ENCODE measurements around the gene MGAT4C.
"Not testable (repeated sequence)": the region's sequence is repeated elsewhere in the genome, so short reads cannot be mapped to it uniquely, and the experiment has no call there.

The MGAT4C gene

GRCh38 chr12:86137936-86138335, 118.3 kb downstream of the MGAT4C start:
- TF ChIP-seq CTCF (IDR thresholded peaks at IDR 0.05; ENCODE audit: extremely low read depth, insufficient read depth, missing control alignments) = no peak
- DNase-seq (ENCODE audit: low spot score) = no peak
- in situ Hi-C loops (cut with MboI; ENCODE audit: low pct_unique_long_range_greater_than_20kb, low sequenced_read_pairs, unreplicated experiment) = no loop called here

GRCh38 chr12:86134561-86134960, 121.6 kb downstream of the MGAT4C start:
- in situ Hi-C loops (cut with MboI; ENCODE audit: low pct_unique_long_range_greater_than_20kb, low sequenced_read_pairs, unreplicated experiment) = no loop called here
- no peak for DNase-seq (ENCODE audit: low spot score)
- TF ChIP-seq CTCF (IDR thresholded peaks at IDR 0.05; ENCODE audit: extremely low read depth, insufficient read depth, missing control alignments) = no peak

GRCh38 chr12:86126900-86127299, 129.3 kb downstream of the MGAT4C start:
- DNase-seq (ENCODE audit: low spot score); in situ Hi-C loops (cut with MboI; ENCODE audit: low pct_unique_long_range_greater_than_20kb, low sequenced_read_pairs, unreplicated experiment): not testable (repeated sequence)

GRCh38 chr12:86122846-86123468, 133.2 kb downstream of the MGAT4C start:
- DNase-seq (ENCODE audit: low spot score) = no peak
- in situ Hi-C loops (cut with MboI; ENCODE audit: low pct_unique_long_range_greater_than_20kb, low sequenced_read_pairs, unreplicated experiment) = no loop called here
- no peak for TF ChIP-seq CTCF (IDR thresholded peaks at IDR 0.05; ENCODE audit: extremely low read depth, insufficient read depth, missing control alignments)

GRCh38 chr12:86118161-86118560, 138.0 kb downstream of the MGAT4C start:
- in situ Hi-C loops (cut with MboI; ENCODE audit: low pct_unique_long_range_greater_than_20kb, low sequenced_read_pairs, unreplicated experiment) = no loop called here
- TF ChIP-seq CTCF (IDR thresholded peaks at IDR 0.05; ENCODE audit: extremely low read depth, insufficient read depth, missing control alignments) = no peak
- DNase-seq (ENCODE audit: low spot score) = no peak

GRCh38 chr12:86117711-86118110, 138.5 kb downstream of the MGAT4C start:
- TF ChIP-seq CTCF (IDR thresholded peaks at IDR 0.05; ENCODE audit: extremely low read depth, insufficient read depth, missing control alignments) = no peak
- DNase-seq (ENCODE audit: low spot score) = no peak

GRCh38 chr12:86104087-86104486, 152.1 kb downstream of the MGAT4C start:
- DNase-seq (ENCODE audit: low spot score) = no peak
- in situ Hi-C loops (cut with MboI; ENCODE audit: low pct_unique_long_range_greater_than_20kb, low sequenced_read_pairs, unreplicated experiment) = no loop called here
- no peak for TF ChIP-seq CTCF (IDR thresholded peaks at IDR 0.05; ENCODE audit: extremely low read depth, insufficient read depth, missing control alignments)

More at GRCh38 chr12:86117711-86118110, 138.5 kb downstream of the MGAT4C start:
- in situ Hi-C loops (cut with MboI; ENCODE audit: low pct_unique_long_range_greater_than_20kb, low sequenced_read_pairs, unreplicated experiment) = no loop called here
